ENCODE data around the gene TOMM7.

DNA sequence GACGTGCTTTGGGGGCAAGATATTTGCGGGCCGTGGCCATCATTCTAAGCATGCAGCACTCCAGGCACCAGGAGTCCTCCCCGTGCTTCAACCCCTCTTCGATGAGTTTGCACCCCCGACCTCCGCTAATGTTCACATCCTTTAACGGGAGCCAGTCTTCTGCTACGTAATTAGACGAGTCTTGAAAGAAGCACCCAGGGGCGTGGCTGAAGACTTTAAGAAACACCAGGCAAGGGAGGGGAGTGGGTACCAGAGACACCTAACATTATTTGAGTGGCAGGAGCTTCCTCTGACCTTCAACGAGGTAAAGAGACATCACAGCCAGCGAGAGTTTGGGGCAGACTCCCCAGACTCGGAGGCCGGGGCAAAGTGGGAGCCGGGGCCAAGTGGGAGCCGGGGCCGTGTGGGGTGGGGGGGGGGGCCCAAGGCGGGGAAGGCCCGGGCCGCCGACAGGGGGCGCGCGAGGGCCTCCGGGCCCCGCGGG lies 31.1 kb upstream of the TOMM7 start:
- no peak for TF ChIP-seq POLR2AphosphoS5 (IDR thresholded peaks at IDR 0.05; ENCODE audit: low read depth, low read length)
- no peak for TF ChIP-seq FOXP2 (optimal IDR thresholded peaks at IDR 0.05; ENCODE audit: borderline replicate concordance, extremely low read depth, extremely low read length, insufficient read depth)
- TF ChIP-seq, protein P1, sequence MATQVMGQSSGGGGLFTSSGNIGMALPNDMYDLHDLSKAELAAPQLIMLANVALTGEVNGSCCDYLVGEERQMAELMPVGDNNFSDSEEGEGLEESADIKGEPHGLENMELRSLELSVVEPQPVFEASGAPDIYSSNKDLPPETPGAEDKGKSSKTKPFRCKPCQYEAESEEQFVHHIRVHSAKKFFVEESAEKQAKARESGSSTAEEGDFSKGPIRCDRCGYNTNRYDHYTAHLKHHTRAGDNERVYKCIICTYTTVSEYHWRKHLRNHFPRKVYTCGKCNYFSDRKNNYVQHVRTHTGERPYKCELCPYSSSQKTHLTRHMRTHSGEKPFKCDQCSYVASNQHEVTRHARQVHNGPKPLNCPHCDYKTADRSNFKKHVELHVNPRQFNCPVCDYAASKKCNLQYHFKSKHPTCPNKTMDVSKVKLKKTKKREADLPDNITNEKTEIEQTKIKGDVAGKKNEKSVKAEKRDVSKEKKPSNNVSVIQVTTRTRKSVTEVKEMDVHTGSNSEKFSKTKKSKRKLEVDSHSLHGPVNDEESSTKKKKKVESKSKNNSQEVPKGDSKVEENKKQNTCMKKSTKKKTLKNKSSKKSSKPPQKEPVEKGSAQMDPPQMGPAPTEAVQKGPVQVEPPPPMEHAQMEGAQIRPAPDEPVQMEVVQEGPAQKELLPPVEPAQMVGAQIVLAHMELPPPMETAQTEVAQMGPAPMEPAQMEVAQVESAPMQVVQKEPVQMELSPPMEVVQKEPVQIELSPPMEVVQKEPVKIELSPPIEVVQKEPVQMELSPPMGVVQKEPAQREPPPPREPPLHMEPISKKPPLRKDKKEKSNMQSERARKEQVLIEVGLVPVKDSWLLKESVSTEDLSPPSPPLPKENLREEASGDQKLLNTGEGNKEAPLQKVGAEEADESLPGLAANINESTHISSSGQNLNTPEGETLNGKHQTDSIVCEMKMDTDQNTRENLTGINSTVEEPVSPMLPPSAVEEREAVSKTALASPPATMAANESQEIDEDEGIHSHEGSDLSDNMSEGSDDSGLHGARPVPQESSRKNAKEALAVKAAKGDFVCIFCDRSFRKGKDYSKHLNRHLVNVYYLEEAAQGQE (IDR thresholded peaks at IDR 0.05; ENCODE audit: insufficient read depth in 1 of 2, low read depth in 2 of 2, low read length in 2 of 2) = no peak
- TF ChIP-seq SIN3A (IDR thresholded peaks at IDR 0.05; ENCODE audit: borderline replicate concordance, insufficient read depth, low read length) = no peak

Data from PFSK-1 (cell line).